Fibroblast of the aortic adventitia (primary cell): Measurements from ENCODE around the gene VCL. TPM values are rescaled to one million over a fixed set of nuclear protein-coding genes. Genes with fewer than 3 reads are reported as not detected.

ENCODE experiments used
- DNase-seq: peaks from one replicate; pipeline ENCODE4 v3.0.0-alpha.2; 2010; ENCODE audit warnings: low read depth
- H3K4me3 ChIP-seq: 2 replicates; pipeline ENCODE4 v1.5.1; 2011; ENCODE audit warnings: low read depth, mild to moderate bottlenecking, control low read depth, low read length, moderate library complexity
- CTCF ChIP-seq: IDR thresholded peaks from 2 replicates; pipeline ENCODE4 v1.5.1; 2011; ENCODE audit warnings: mild to moderate bottlenecking, low read length, control low read depth, inconsistent platforms; ENCODE audit not compliant: insufficient read depth
- total RNA-seq: library from RNA; depleted of rRNA; stranded (reverse); fragments of >200 nt; gene quantifications from 2 replicates; pipeline ENCODE4 v1.2.3, GENCODE V29; 2012; ENCODE audit warnings: low replicate concordance

Gene VCL
- total RNA-seq, 1 donor: 176 TPM

GRCh38 chr10:74032900-74033655 is 35.2 kb downstream of the VCL start:
- no peak for DNase-seq
- no peak for TF ChIP-seq CTCF
- no peak overlapping the region for H3K4me3 ChIP-seq

GRCh38 chr10:74033702-74034101 is 35.8 kb downstream of the VCL start:
- no peak for TF ChIP-seq CTCF
- H3K4me3 ChIP-seq: no peak overlapping the region
- no peak for DNase-seq

- no peak for TF ChIP-seq CTCF
- no peak for DNase-seq
These were observed 36.4 kb downstream of the VCL start for GRCh38 chr10:74034301-74034700.

GRCh38 chr10:74035303-74035702 is 37.4 kb downstream of the VCL start:
- no peak overlapping the region for H3K4me3 ChIP-seq
- TF ChIP-seq CTCF: peak; percentile 27
- DNase-seq: peak; percentile 63

More at GRCh38 chr10:74034301-74034700, 36.4 kb downstream of the VCL start:
- no peak overlapping the region for H3K4me3 ChIP-seq

GRCh38 chr10:74036474-74036873 is 38.6 kb downstream of the VCL start:
- no peak overlapping the region for H3K4me3 ChIP-seq
- no peak for DNase-seq
- TF ChIP-seq CTCF: no peak

- no peak for TF ChIP-seq CTCF
- H3K4me3 ChIP-seq: peak overlapping the region; percentile 29
- DNase-seq: peak; percentile 98
These were observed 41.7 kb downstream of the VCL start for GRCh38 chr10:74039561-74040145.
